HFF-Myc (cell line): ENCODE measurements around the gene EML1.

Experiments
- DNase-seq: peaks from one replicate; pipeline ENCODE4 v3.0.0-alpha.2; 2011; ENCODE audit warnings: low read depth; ENCODE audit errors: extremely low read depth
- H3K4me3 ChIP-seq: replicated peaks from 2 replicates; pipeline ENCODE4 v1.5.1; 2011; ENCODE audit warnings: low read depth, mild to moderate bottlenecking, control low read depth, low read length
- CTCF ChIP-seq: IDR thresholded peaks from 2 replicates; pipeline ENCODE4 v1.5.1; 2012; ENCODE audit warnings: mild to moderate bottlenecking, low read depth, low read length, control low read depth; ENCODE audit errors: missing control alignments

Gene EML1

DNA sequence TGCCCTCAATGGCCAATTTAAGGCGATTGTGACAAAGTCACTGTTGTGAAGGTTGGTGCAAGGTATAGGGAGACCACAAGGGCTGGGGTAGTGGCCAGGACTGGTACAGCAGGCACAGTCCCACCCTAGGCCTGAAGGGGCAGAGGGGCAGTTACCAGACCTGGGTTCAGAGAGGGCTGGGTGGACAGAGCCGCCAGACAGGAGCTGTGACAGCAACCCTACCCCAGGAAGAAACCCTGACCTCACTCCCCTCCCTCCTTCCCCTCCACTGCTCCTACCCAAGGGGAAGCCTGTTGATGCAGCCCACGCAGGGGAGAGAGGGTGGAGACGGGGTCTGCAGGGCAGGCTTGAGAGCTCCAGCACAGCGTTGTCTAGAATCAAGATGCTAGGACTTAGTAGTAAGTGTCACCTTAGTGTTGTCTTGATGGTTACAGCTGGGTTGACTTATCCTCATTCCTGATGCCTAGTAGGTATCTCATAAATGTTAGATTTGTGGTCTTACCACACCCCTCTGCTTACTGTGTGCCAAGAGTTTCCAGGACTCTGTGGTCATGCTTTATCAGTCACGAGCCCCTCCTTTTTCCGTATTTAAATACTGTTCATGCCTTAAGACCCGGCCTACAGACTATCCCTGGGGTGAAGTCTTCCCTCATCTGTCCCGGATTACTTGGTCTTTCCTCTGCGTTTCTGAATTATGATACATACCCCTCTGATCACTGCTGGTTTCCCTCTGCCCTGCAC is 14.4 kb downstream of the EML1 start:
- TF ChIP-seq CTCF, result no peak
- H3K4me3 ChIP-seq, result no peak overlapping the region
- no peak for DNase-seq

GRCh38 chr14:99808154-99808505 is 14.9 kb downstream of the EML1 start:
- no peak for TF ChIP-seq CTCF
- no peak overlapping the region for H3K4me3 ChIP-seq
- no peak for DNase-seq

- TF ChIP-seq CTCF, result no peak
- DNase-seq, result no peak
These were observed 15.3 kb downstream of the EML1 start for GRCh38 chr14:99808515-99808914.

DNA sequence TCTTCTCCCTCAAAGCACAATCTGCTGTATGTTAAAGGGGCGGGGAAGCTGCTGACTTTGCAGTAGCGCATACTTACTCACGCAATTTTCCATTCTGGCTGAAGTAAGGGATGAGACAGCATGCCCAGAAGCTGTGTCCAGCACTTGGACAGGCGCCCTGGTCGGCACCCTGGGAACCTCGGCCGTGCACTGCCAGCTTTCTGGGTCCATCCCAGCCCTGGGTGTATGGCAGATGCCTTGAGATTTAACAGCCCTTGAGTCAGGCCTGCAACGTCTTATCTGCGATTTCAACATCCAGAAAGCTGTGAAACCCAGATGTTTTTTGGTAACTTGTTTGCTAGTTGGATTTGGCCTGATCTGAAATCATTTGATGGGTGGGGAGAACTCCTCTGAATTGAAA is 16.1 kb downstream of the EML1 start:
- no peak overlapping the region for H3K4me3 ChIP-seq
- DNase-seq, result no peak
- TF ChIP-seq CTCF, result no peak

More at GRCh38 chr14:99808515-99808914, 15.3 kb downstream of the EML1 start:
- no peak overlapping the region for H3K4me3 ChIP-seq

- no peak for DNase-seq
- H3K4me3 ChIP-seq, result no peak overlapping the region
- no peak for TF ChIP-seq CTCF
These were observed 16.8 kb downstream of the EML1 start for GRCh38 chr14:99809859-99810558.

- no peak overlapping the region for H3K4me3 ChIP-seq
- no peak for TF ChIP-seq CTCF
- DNase-seq, result no peak
These were observed 17.3 kb downstream of the EML1 start for GRCh38 chr14:99810559-99810874.
